ENCODE results near the gene RAB44.

DNA sequence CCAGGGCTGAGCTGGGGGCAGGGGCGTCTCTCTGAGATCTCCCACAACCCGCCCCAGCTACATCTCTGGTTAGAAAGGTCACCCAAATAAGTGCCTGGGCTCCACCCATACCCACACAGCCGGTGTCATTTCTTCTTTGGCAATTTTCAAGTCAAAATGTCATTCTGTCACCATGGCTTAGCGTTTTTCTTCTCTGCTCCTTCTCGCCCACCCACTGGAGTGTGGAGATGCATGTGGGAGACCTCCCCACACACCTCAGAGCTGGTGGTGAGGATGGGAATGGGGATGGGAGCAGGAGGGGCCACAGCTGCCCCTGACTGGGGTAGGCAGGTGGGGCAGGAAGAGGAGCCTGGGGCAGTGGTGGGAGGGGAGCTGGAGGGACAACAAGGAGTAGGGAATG, 78.5 kb downstream of the RAB44 start:
- TF ChIP-seq SPI1 (IDR thresholded peaks at IDR 0.05; ENCODE audit: low read depth, low read length), result no peak
- no peak for TF ChIP-seq POLR2AphosphoS5 (IDR thresholded peaks at IDR 0.05; ENCODE audit: low read depth, low read length)

Measured in GM12891 (cell line).